ENCODE results near the gene SFRP5.

SFRP5 gene

GRCh38 chr10:97734021-97734420 lies 37.8 kb downstream of the SFRP5 start:
- no peak for DNase-seq (ENCODE audit: extremely low read depth, low read depth)
- TF ChIP-seq CTCF (IDR thresholded peaks at IDR 0.05; ENCODE audit: low read depth, low read length) = no peak

GRCh38 chr10:97733256-97733655 lies 38.5 kb downstream of the SFRP5 start:
- TF ChIP-seq CTCF (IDR thresholded peaks at IDR 0.05; ENCODE audit: low read depth, low read length) = no peak

GRCh38 chr10:97732052-97732359 lies 39.8 kb downstream of the SFRP5 start:
- TF ChIP-seq CTCF (IDR thresholded peaks at IDR 0.05; ENCODE audit: low read depth, low read length) = no peak
- no peak for DNase-seq (ENCODE audit: extremely low read depth, low read depth)

More at GRCh38 chr10:97733256-97733655, 38.5 kb downstream of the SFRP5 start:
- DNase-seq (ENCODE audit: extremely low read depth, low read depth) = no peak

- DNase-seq (ENCODE audit: extremely low read depth, low read depth) = peak; percentile 49
- TF ChIP-seq CTCF (IDR thresholded peaks at IDR 0.05; ENCODE audit: low read depth, low read length) = peak; percentile 86
These were observed 40.3 kb downstream of the SFRP5 start for GRCh38 chr10:97731346-97732051.

DNA sequence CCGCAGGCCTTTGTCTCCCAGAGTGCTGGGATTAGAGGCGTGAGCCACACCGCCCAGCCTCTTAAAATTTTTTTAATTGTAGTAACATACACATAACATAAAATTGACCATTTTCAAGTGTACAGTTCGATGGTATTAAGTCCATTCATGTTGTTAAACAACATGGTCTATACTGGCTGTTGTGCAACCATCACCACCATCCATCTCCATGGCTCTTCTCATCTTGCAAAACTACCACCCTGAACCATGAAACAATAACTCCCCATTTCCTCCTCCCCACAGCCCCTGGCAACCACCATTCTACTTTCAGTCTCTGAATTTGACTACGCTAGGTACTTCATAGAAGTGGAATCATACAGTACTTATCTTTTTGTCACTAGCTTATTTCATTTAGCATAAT lies 42.8 kb downstream of the SFRP5 start:
- DNase-seq (ENCODE audit: extremely low read depth, low read depth) = no peak
- no peak for TF ChIP-seq CTCF (IDR thresholded peaks at IDR 0.05; ENCODE audit: low read depth, low read length)

- DNase-seq (ENCODE audit: extremely low read depth, low read depth) = no peak
- no peak for TF ChIP-seq CTCF (IDR thresholded peaks at IDR 0.05; ENCODE audit: low read depth, low read length)
These were observed 45.1 kb downstream of the SFRP5 start for GRCh38 chr10:97726636-97727178.

DNA sequence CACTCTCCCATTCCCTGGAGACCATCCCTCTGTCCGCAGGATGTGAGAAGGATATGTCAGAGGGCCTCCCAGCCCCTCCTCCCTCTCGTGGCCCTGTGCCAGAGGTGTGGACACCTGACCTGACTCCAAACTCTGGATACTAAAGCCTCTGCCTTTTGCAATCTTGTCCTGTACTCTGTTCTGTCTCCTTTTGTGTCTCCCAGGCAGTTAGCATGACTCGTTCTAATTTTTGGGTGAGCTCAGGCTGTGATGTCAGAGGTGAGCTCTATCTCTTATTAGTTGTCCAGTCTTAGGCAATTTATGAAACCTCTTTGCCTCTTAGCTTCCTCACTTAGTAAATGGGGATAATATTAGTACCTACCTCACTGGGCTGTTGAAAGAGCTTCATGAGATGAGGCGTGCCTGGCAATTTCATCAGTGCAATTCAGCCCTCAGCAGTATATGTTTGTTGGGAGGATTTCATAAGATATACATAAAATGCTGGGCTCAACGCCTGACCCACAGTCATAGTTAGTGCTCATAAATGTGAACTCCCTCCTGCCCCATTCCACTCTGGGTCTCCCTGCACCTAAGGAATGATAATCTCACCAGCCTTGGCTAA lies 47.4 kb downstream of the SFRP5 start:
- TF ChIP-seq CTCF (IDR thresholded peaks at IDR 0.05; ENCODE audit: low read depth, low read length) = no peak
- DNase-seq (ENCODE audit: extremely low read depth, low read depth) = no peak

Measured in AG09319 (cell line).